Activated CD8-positive, alpha-beta T cell treated with anti-CD3 and anti-CD28 coated beads for 36 hours (primary cell): ENCODE measurements around the gene EEF1E1. TPM values are rescaled to one million over a fixed set of nuclear protein-coding genes. Genes with fewer than 3 reads are reported as not detected.
A peak's percentile ranks its signal among the peaks of the same experiment; 100 is the strongest.

Experiments
- ATAC-seq: fragments of 200-7000 bp; cut with Tn5 transposase; one replicate; pipeline ENCODE4 v1.10.0; 2021; ENCODE audit warnings: mild to moderate bottlenecking, moderate library complexity
- CTCF ChIA-PET: fragments of 350-600 bp; sonication (Branson Sonifier 250); formaldehyde crosslinking; loops from one replicate; lab custom pipeline; 2021; ENCODE audit warnings: antibody characterized with exemption; lab: Charles Lee
- POLR2A ChIA-PET: fragments of 350-600 bp; sonication (Branson Sonifier 250); formaldehyde crosslinking; loops from one replicate; lab custom pipeline; 2021; ENCODE audit warnings: antibody characterized with exemption; lab: Charles Lee
- DNase-seq: peaks from one replicate; pipeline ENCODE4 v3.0.0-alpha.2; 2020
- H3K27ac Mint-ChIP-seq: one replicate; pipeline ENCODE4 v1.8.0; 2021; ENCODE audit warnings: mild to moderate bottlenecking, mixed read lengths
- H3K27me3 Mint-ChIP-seq: one replicate; pipeline ENCODE4 v1.8.0; 2021; ENCODE audit warnings: mixed read lengths
- H3K36me3 Mint-ChIP-seq: one replicate; pipeline ENCODE4 v1.8.0; 2021; ENCODE audit warnings: low read depth, mixed read lengths
- H3K4me1 Mint-ChIP-seq: one replicate; pipeline ENCODE4 v1.8.0; 2021; ENCODE audit warnings: low read depth, mixed read lengths
- H3K4me3 Mint-ChIP-seq: one replicate; pipeline ENCODE4 v1.8.0; 2021; ENCODE audit warnings: mild to moderate bottlenecking, moderate library complexity, mixed read lengths
- H3K9me3 Mint-ChIP-seq: one replicate; pipeline ENCODE4 v1.8.0; 2021; ENCODE audit warnings: mixed read lengths
- intact Hi-C: fragments of 100-400 bp; cut with micrococcal nuclease; formaldehyde crosslinking; loops from one replicate; pipeline ENCODE4 v1.10.0; 2022
- total RNA-seq, 2 experiments: library from RNA; stranded (reverse); gene quantifications; one replicate each; pipeline ENCODE4 v1.2.3, GENCODE V29; 2021
- TF ChIP-seq, protein P1 (sequence below): fragments of 200-600 bp; IDR thresholded peaks from one replicate; pipeline ENCODE4 v1.8.0; 2022; ENCODE audit warnings: antibody characterized with exemption, mild to moderate bottlenecking

The EEF1E1 gene
- total RNA-seq, 2 experiments from 2014 or later = 73.7 to 76.8 TPM

DNA sequence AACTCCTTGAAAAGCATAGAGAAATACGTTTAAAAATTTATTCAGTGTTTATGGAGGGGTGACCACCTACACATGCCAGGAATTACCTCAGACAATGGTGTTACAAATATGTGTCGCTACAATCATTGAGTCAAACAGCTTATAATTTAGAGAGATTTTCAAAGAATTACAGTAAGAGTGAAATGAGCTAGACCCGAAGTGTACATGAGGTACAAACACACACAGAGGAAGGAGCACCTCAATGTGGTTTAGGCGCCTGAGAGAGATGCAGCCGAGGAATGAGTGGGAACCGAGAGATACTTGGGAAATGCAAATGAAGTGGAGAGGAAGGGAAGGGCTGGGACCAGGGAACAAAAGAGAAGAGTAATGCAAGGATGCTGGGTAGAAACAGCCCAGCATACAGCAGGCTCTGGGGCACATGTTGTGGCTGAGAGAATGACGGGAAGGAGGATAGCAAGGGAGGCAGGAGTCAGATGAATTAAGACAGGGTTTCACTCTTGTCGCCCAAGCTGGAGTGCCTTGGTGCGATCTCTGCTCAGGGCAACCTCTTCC lies 15.5 kb downstream of the EEF1E1 start:
- peak; percentile 53 for ATAC-seq
- H3K9me3 Mint-ChIP-seq = peaks cover 5% of the 10 kb centered on the region

DNA sequence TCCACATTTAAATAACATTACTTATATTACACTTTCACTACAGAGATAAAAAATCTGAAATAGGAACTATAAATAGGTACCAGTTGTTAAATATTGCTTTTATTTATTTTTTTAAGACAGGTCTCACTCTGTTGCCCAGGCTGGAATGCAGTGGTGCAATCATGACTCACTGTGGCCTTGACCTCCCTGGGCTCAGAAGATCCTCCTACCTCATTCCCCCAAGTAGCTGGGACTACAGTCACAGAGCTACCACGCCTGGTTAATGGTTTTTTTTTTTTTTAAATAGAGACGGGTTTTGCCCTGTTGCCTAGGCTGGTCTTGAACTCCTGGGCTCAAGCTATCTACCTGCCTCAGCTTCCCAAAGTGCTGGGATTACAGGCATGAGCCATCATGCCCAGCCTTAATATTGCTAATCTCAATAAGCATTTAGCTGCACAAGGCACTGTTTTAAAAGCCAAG lies 17.3 kb downstream of the EEF1E1 start:
- ATAC-seq (no peak), DNase-seq (no peak)
- POLR2A ChIA-PET = interaction anchor here (1.6 kb wide), 1 partner anchor 17 kb away, joined by 6 read pairs; the partner anchor contains the start of gene EEF1E1
- Mint-ChIP-seq H3K4me1 (peaks cover 19% of the 10 kb centered on the region), H3K9me3 (no peaks in the 10 kb centered on the region), H3K4me3 (no peak overlapping the region), H3K27me3 (no peaks in the 10 kb centered on the region), H3K27ac (no peak overlapping the region), H3K36me3 (peaks cover 64% of the 10 kb centered on the region)
- TF ChIP-seq, protein P1, sequence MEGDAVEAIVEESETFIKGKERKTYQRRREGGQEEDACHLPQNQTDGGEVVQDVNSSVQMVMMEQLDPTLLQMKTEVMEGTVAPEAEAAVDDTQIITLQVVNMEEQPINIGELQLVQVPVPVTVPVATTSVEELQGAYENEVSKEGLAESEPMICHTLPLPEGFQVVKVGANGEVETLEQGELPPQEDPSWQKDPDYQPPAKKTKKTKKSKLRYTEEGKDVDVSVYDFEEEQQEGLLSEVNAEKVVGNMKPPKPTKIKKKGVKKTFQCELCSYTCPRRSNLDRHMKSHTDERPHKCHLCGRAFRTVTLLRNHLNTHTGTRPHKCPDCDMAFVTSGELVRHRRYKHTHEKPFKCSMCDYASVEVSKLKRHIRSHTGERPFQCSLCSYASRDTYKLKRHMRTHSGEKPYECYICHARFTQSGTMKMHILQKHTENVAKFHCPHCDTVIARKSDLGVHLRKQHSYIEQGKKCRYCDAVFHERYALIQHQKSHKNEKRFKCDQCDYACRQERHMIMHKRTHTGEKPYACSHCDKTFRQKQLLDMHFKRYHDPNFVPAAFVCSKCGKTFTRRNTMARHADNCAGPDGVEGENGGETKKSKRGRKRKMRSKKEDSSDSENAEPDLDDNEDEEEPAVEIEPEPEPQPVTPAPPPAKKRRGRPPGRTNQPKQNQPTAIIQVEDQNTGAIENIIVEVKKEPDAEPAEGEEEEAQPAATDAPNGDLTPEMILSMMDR = no peak
- CTCF ChIA-PET = no interaction called here
- intact Hi-C loops = no loop called here

More for the DNA sequence above, 15.5 kb downstream of the EEF1E1 start:
- Mint-ChIP-seq H3K27ac (peak overlapping the region; percentile 6), H3K27me3 (no peaks in the 10 kb centered on the region), H3K36me3 (peaks cover 68% of the 10 kb centered on the region), H3K4me1 (peaks cover 21% of the 10 kb centered on the region), H3K4me3 (no peak overlapping the region)
- ChIA-PET CTCF (interaction anchor here (0.7 kb wide), 1 partner anchor 10 kb away, joined by 3 read pairs; no protein-coding TSS in a partner anchor), POLR2A (interaction anchor here (0.8 to 1.1 kb wide), 4 partner anchors 8 to 21 kb away, joined by 3 read pairs; no protein-coding TSS in a partner anchor)
- no peak for DNase-seq
- intact Hi-C loops = no loop called here
- TF ChIP-seq, protein P1 = no peak

DNA sequence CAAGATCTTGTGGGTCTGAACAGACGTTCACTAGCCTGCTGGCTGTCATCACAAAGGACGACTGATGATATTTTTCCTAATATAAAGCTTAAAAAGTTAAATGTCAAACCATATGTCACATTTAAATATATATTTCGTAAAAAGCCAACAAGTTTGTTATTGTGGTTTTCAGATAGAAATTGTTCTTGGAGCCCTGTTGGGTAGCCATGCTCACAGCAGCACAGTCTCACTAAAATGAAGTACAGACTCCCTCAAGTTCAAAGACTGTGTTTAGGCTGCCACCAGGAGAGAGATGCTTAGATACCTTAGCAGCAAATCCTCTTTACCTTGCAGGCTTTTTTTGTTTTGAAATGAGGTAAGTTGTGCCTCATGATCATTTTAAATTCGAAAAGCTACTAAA lies 17.8 kb downstream of the EEF1E1 start:
- H3K27me3 Mint-ChIP-seq = no peaks in the 10 kb centered on the region
- no peak overlapping the region for H3K27ac Mint-ChIP-seq
- intact Hi-C loops = no loop called here
- TF ChIP-seq, protein P1 = no peak
- no peak overlapping the region for H3K4me3 Mint-ChIP-seq
- ATAC-seq (no peak), DNase-seq (no peak)
- no peaks in the 10 kb centered on the region for H3K9me3 Mint-ChIP-seq
- H3K4me1 Mint-ChIP-seq = peaks cover 19% of the 10 kb centered on the region
- CTCF ChIA-PET = no interaction called here
- H3K36me3 Mint-ChIP-seq = peaks cover 67% of the 10 kb centered on the region
- POLR2A ChIA-PET = interaction anchor here (1.6 kb wide), 1 partner anchor 17 kb away, joined by 6 read pairs; the partner anchor contains the start of gene EEF1E1

DNA sequence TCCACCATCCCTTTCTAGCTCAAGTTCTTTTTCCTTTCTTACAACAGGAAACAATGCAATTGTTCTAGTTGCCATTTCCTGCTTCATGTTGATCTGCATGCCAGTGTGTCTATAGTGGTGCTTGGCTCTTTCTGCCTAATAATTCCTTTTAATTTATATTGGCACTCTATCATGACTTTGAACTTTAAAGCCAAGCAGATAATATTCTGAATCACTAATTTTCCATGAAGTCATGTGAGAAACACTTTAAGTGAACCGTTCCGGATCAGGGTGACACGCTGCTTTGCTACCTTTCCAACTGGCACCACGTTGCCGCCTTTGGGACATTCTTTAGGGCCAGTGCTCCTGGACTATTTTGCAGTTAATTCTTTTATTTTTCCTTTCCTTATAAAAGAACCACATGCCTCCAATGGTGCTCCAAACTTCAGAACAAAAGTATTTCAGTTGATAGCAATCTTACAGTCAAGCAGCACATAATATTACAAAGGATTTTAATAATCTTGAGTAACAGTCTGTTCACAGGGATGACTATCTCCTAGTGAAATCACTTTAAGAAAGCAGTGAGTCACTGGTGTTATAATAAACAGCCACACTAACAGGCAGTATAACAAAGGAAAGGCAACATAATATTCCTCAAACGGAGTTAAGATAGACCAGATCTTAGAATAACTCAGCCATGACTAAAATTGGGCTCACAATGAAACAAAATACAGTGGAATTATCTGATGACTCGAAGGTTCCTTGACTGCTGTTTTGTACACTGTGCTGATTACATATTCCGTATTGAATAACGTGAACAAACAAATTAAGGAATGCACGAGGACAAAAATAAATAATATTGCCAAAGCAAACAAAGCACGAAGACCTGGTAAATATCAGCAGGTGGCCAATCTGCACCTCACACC lies 19.1 kb downstream of the EEF1E1 start:
- Mint-ChIP-seq H3K4me1 (peaks cover 19% of the 10 kb centered on the region), H3K27me3 (no peaks in the 10 kb centered on the region), H3K27ac (no peak overlapping the region), H3K36me3 (peaks cover 63% of the 10 kb centered on the region), H3K9me3 (no peaks in the 10 kb centered on the region), H3K4me3 (no peak overlapping the region)
- ATAC-seq = no peak
- ChIA-PET POLR2A (no interaction called here), CTCF (no interaction called here)
- TF ChIP-seq, protein P1 = no peak
- intact Hi-C loops = no loop called here
- DNase-seq = no peak

DNA sequence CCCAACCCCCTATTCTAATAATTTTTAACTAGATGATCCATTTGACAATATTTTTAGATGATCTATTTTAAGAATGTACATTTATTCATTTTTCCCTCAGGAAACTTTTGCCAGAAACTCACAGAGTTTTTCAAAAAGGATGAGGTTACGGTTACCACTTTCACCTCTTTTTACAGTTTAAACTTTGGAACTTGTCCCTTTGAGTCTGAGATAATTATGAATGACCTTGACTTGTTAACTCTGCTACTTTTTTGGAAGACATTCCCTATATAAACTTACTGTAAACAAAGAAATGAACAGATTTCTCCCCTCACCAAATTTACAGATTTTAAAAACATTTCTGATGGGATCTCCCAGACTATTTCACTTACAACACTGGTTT lies 19.8 kb downstream of the EEF1E1 start:
- TF ChIP-seq, protein P1 = no peak
- ATAC-seq = no peak
- CTCF ChIA-PET = no interaction called here
- no peaks in the 10 kb centered on the region for H3K27me3 Mint-ChIP-seq
- intact Hi-C loops = no loop called here
- POLR2A ChIA-PET = no interaction called here
- no peak overlapping the region for H3K27ac Mint-ChIP-seq
- peaks cover 62% of the 10 kb centered on the region for H3K36me3 Mint-ChIP-seq
- peaks cover 17% of the 10 kb centered on the region for H3K4me1 Mint-ChIP-seq
- no peaks in the 10 kb centered on the region for H3K9me3 Mint-ChIP-seq
- DNase-seq = no peak
- H3K4me3 Mint-ChIP-seq = no peak overlapping the region
